Kidney (tissue), 14 donors: ENCODE data around the gene PIK3R1. TPM values are rescaled to one million over a fixed set of nuclear protein-coding genes. Genes with fewer than 3 reads are reported as not detected.
A peak's percentile ranks its signal among the peaks of the same experiment; 100 is the strongest.

Experiments
- DNase-seq, 5 donors: peaks; one replicate each; pipeline ENCODE4 v3.0.0-alpha.2; 2013 to 2020
- FAIRE-seq: peaks from 2 replicates; lab custom pipeline; 2012; peaks lifted over from hg19 to GRCh38; lab: Jason Lieb, UNC
- H3K27ac ChIP-seq, 2 donors: one replicate each; pipeline ENCODE4 v1.7.0; 2013; ENCODE audit warnings: low read depth in 2 of 2, low read length in 2 of 2, inconsistent platforms in 1 of 2
- H3K27me3 ChIP-seq: one replicate; pipeline ENCODE4 v1.7.1; 2013; ENCODE audit warnings: low read length, inconsistent platforms; ENCODE audit not compliant: control insufficient read depth, insufficient read depth
- H3K36me3 ChIP-seq, 3 donors: one replicate each; pipeline versions ENCODE4 v1.7.0 to v1.7.1; 2013; ENCODE audit warnings: low read length in 3 of 3, control low read depth in 1 of 3, inconsistent platforms in 1 of 3; ENCODE audit not compliant: insufficient read depth in 3 of 3, control insufficient read depth in 2 of 3
- H3K4me1 ChIP-seq, 3 donors: one replicate each; pipeline versions ENCODE4 v1.7.0 to v1.7.1; 2013; ENCODE audit warnings: low read length in 3 of 3, inconsistent platforms in 1 of 3, low read depth in 1 of 3; ENCODE audit not compliant: control insufficient read depth in 2 of 3, insufficient read depth in 2 of 3
- H3K4me3 ChIP-seq, 3 donors: one replicate each; pipeline versions ENCODE4 v1.7.0 to v1.8.1; 2013; ENCODE audit warnings: low read length in 3 of 3, control low read depth in 1 of 3, inconsistent platforms in 1 of 3
- H3K9ac ChIP-seq, 3 donors: one replicate each; pipeline versions ENCODE4 v1.7.0 to v1.7.1; 2013; ENCODE audit warnings: low read length in 3 of 3, control low read depth in 1 of 3, inconsistent platforms in 1 of 3
- H3K9me3 ChIP-seq, 3 donors: one replicate each; pipeline versions ENCODE4 v1.7.0 to v1.7.1; 2013; ENCODE audit warnings: low read length in 3 of 3, control low read depth in 1 of 3, inconsistent platforms in 1 of 3; ENCODE audit not compliant: control insufficient read depth in 2 of 3, insufficient read depth in 1 of 3
- intact Hi-C: fragments of 100-400 bp; cut with DNase I; formaldehyde crosslinking; loops from one replicate; pipeline ENCODE4 v1.11.1; 2022
- polyA plus RNA-seq: library from polyadenylated mRNA; stranded (reverse); fragments of 350-450 nt; fragmentation: Illumina TruSeq; extraction: RNeasy Lipid Tissue Mini Kit (QIAGEN cat#74804); gene quantifications from one replicate; pipeline ENCODE4 v1.2.3, GENCODE V29; 2014; ENCODE audit warnings: low read depth, low replicate concordance; ENCODE audit not compliant: insufficient read depth
- total RNA-seq: library from RNA; stranded (reverse); fragmentation: NEBNext Ultra II Directional; extraction: Animal tissue kit (Norgen Biotek cat#: 25700); gene quantifications from one replicate; pipeline ENCODE4 v1.2.1, GENCODE V29; 2021
- TF ChIP-seq, protein P1 (sequence below): IDR thresholded peaks from 3 replicates; pipeline ENCODE4 v1.5.1; 2012; ENCODE audit warnings: mild to moderate bottlenecking, moderate library complexity, borderline replicate concordance; ENCODE audit not compliant: insufficient read depth; ENCODE audit errors: extremely low read depth
- donor health status: control.
- donor health status: control.
- donor health status: control.
- donor health status: control.
- donor health status: control.
- donor health status: DM: yes; HTN: yes; CAD: no.
- donor health status: Normal renal cell carcinoma (clear cell type).

Gene PIK3R1
- total and polyA plus RNA-seq, 2 donors from 2014 or later = 26.6 to 138 TPM

DNA sequence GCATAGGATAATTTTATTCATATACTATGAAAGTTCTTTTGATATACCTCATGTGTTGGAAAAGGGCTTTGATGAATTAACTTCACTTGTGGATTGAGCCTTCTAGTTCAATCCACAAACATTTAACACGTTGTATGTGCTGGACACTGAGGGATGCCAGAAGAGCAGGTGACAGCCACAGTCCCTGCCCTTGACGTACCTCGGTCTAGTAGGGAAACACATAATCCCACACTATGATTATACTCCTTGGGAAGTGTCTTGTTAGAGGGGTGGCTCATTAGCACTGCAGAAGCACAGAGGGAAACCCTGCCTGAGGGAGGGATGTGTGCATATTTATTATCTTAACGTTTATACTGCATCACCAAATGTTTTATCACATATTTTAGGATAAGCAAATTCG is 61.2 kb downstream of the PIK3R1 start:
- intact Hi-C loops = no loop called here
- no peak overlapping the region for H3K27ac ChIP-seq
- no peak overlapping the region for H3K4me3 ChIP-seq
- no peaks in the 10 kb centered on the region for H3K4me1 ChIP-seq
- peaks cover 6 to 24% (median 14%) of the 10 kb centered on the region in 3 donors for H3K36me3 ChIP-seq
- DNase-seq (no peak), FAIRE-seq (no peak)
- H3K27me3 ChIP-seq = no peaks in the 10 kb centered on the region
- no peak overlapping the region for H3K9ac ChIP-seq
- TF ChIP-seq, protein P1, sequence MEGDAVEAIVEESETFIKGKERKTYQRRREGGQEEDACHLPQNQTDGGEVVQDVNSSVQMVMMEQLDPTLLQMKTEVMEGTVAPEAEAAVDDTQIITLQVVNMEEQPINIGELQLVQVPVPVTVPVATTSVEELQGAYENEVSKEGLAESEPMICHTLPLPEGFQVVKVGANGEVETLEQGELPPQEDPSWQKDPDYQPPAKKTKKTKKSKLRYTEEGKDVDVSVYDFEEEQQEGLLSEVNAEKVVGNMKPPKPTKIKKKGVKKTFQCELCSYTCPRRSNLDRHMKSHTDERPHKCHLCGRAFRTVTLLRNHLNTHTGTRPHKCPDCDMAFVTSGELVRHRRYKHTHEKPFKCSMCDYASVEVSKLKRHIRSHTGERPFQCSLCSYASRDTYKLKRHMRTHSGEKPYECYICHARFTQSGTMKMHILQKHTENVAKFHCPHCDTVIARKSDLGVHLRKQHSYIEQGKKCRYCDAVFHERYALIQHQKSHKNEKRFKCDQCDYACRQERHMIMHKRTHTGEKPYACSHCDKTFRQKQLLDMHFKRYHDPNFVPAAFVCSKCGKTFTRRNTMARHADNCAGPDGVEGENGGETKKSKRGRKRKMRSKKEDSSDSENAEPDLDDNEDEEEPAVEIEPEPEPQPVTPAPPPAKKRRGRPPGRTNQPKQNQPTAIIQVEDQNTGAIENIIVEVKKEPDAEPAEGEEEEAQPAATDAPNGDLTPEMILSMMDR = no peak
- no peaks in the 10 kb centered on the region for H3K9me3 ChIP-seq

DNA sequence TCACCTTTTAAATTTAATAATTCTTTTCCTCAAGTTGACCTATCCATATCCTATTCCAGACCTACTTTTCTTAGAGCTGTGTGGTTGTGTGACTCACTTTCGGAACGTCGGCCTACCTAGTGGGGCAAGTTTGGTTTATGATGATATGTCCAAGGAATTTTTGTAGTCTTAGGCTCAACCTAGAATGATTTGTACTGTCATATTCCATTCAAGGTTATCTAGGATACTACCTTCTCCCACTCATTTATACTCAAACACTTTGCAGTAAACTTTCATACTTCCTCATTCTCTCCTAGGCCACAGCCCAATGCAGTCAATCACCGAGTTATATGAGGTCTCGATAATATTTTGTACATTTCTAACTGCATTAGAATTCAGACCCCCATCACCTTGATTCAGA is 61.9 kb downstream of the PIK3R1 start:
- H3K4me1 ChIP-seq = no peaks in the 10 kb centered on the region
- TF ChIP-seq, protein P1 = no peak
- H3K4me3 ChIP-seq = no peak overlapping the region
- H3K9ac ChIP-seq = no peak overlapping the region
- DNase-seq (no peak), FAIRE-seq (no peak)
- H3K27ac ChIP-seq = no peak overlapping the region
- H3K9me3 ChIP-seq = no peaks in the 10 kb centered on the region
- intact Hi-C loops = no loop called here
- H3K27me3 ChIP-seq = no peaks in the 10 kb centered on the region
- H3K36me3 ChIP-seq = peaks cover 6 to 29% (median 20%) of the 10 kb centered on the region in 3 donors

DNA sequence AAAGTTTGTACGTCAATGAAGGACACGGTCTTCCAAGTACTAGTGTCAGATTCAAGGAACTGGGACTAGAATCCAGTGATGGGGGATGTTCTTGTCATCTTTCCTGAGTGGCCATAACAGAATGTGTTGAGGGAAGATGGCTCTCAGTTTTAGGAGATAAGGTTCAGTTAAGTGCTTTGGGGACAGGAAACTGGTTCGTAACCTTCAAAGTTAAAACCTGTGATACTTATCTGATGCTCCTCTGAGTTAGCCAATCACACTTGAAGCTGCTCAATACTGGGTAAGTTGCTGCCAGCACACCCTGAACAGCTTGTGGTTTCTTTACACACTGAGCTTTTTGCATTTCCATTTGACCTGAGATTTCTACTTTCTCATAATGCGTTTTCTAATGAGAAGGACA is 64.4 kb downstream of the PIK3R1 start:
- FAIRE-seq (no peak), DNase-seq (no peak)
- intact Hi-C loops = no loop called here
- no peaks in the 10 kb centered on the region for H3K27me3 ChIP-seq
- H3K36me3 ChIP-seq = peaks cover 9 to 29% (median 25%) of the 10 kb centered on the region in 3 donors
- H3K4me3 ChIP-seq = no peak overlapping the region
- peaks cover 0 to 8% (median 4%) of the 10 kb centered on the region in 3 donors for H3K4me1 ChIP-seq
- TF ChIP-seq, protein P1 = no peak
- H3K9me3 ChIP-seq = no peaks in the 10 kb centered on the region
- no peak overlapping the region for H3K9ac ChIP-seq
- H3K27ac ChIP-seq = no peak overlapping the region

DNA sequence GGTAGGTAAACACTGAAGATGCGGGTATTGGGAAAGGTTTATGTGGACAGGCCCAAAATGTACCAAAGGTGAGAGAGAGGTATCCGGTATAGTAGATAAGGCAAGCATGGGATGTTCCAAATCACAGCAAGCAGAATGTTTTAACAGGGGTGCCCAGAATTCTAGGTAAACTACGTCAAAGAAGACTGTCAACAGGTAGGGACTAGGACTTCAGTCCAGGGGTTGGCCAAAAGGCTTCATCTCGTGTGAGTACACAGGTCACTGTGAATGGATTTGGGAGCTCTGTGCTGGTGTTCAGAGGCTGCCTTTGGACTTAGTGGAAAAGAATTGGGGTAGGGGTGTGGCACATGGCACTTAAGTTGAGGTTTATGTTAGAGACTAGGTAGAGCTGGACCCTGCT is 66.4 kb downstream of the PIK3R1 start:
- Histone ChIP-seq H3K4me1 (peaks cover 8 to 25% (median 12%) of the 10 kb centered on the region in 3 donors), H3K27ac (peak overlapping the region in 1 of 2 donors; percentile 48), H3K9me3 (no peaks in the 10 kb centered on the region), H3K4me3 (no peak overlapping the region), H3K27me3 (no peaks in the 10 kb centered on the region), H3K36me3 (peaks cover 9 to 25% (median 21%) of the 10 kb centered on the region in 3 donors), H3K9ac (no peak overlapping the region)
- intact Hi-C loops = no loop called here
- TF ChIP-seq, protein P1 = no peak
- DNase-seq (no peak), FAIRE-seq (no peak)
